Left ventricle myocardium inferior (tissue), 1 donor: Measurements from ENCODE around the gene RNF17. TPM values are rescaled to one million over a fixed set of nuclear protein-coding genes. Genes with fewer than 3 reads are reported as not detected.
"Not testable (repeated sequence)": the region's sequence is repeated elsewhere in the genome, so short reads cannot be mapped to it uniquely, and the experiment has no call there.

ENCODE experiments used
- DNase-seq: peaks from one replicate; pipeline ENCODE4 v3.0.0-alpha.2; 2020
- H3K27ac ChIP-seq: fragments of 200-600 bp; replicated peaks from 2 replicates; pipeline ENCODE4 v1.8.0; 2021
- H3K27me3 ChIP-seq: fragments of 200-600 bp; 2 replicates; pipeline ENCODE4 v1.8.0; 2021; ENCODE audit warnings: low read depth
- H3K36me3 ChIP-seq: fragments of 200-600 bp; 2 replicates; pipeline ENCODE4 v1.8.0; 2021
- H3K4me1 ChIP-seq: fragments of 200-600 bp; 2 replicates; pipeline ENCODE4 v1.8.0; 2021
- H3K4me3 ChIP-seq: fragments of 200-600 bp; 2 replicates; pipeline ENCODE4 v1.8.0; 2021; ENCODE audit warnings: mild to moderate bottlenecking, moderate library complexity
- H3K9me3 ChIP-seq: fragments of 200-600 bp; replicated peaks from 2 replicates; pipeline ENCODE4 v1.8.0; 2021
- intact Hi-C: fragments of 100-400 bp; cut with micrococcal nuclease; formaldehyde crosslinking; loops from one replicate; pipeline ENCODE4 v1.11.0; 2022
- total RNA-seq: library from RNA; stranded (reverse); fragmentation: NEBNext Ultra II Directional; extraction: Animal tissue kit (Norgen Biotek cat#: 25700); gene quantifications from one replicate; pipeline ENCODE4 v1.2.1, GENCODE V29; 2021
- TF ChIP-seq, protein P1 (sequence below): fragments of 200-600 bp; IDR thresholded peaks from 2 replicates; pipeline ENCODE4 v1.8.0; 2021; ENCODE audit warnings: antibody characterized with exemption, mild to moderate bottlenecking, borderline replicate concordance
- donor health status: DM: no; HTN: yes; CAD: no; lungs with severe emphysema.

RNF17 gene
- total RNA-seq, 1 donor from 2014 or later = not detected

DNA sequence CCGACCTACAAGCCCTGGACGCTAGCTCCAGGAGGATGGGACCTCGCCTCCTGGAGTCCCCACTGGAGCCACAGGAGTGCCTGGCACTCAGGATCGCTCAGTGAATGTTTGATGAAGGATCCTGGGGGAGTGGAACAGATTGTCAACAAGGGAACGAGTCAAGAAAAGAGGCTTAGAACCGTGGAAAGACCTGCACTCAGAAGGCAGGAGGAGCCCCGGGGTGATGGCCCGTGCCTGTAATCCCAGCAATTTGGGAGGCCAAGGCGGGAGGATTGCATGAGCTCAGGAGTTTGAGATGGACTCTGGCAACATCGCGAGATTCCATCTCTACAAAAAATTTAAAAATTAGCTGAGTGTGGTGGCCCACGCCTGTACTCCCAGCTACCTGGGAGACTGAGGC lies 44.8 kb upstream of the RNF17 start:
- Histone ChIP-seq H3K36me3 (no peaks in the 10 kb centered on the region), H3K4me1 (peaks cover 12% of the 10 kb centered on the region), H3K27ac (no peak overlapping the region), H3K9me3 (no peaks in the 10 kb centered on the region), H3K27me3 (peaks cover 7% of the 10 kb centered on the region), H3K4me3 (no peak overlapping the region)
- DNase-seq = no peak
- TF ChIP-seq, protein P1, sequence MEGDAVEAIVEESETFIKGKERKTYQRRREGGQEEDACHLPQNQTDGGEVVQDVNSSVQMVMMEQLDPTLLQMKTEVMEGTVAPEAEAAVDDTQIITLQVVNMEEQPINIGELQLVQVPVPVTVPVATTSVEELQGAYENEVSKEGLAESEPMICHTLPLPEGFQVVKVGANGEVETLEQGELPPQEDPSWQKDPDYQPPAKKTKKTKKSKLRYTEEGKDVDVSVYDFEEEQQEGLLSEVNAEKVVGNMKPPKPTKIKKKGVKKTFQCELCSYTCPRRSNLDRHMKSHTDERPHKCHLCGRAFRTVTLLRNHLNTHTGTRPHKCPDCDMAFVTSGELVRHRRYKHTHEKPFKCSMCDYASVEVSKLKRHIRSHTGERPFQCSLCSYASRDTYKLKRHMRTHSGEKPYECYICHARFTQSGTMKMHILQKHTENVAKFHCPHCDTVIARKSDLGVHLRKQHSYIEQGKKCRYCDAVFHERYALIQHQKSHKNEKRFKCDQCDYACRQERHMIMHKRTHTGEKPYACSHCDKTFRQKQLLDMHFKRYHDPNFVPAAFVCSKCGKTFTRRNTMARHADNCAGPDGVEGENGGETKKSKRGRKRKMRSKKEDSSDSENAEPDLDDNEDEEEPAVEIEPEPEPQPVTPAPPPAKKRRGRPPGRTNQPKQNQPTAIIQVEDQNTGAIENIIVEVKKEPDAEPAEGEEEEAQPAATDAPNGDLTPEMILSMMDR = no peak
- intact Hi-C loops = no loop called here

DNA sequence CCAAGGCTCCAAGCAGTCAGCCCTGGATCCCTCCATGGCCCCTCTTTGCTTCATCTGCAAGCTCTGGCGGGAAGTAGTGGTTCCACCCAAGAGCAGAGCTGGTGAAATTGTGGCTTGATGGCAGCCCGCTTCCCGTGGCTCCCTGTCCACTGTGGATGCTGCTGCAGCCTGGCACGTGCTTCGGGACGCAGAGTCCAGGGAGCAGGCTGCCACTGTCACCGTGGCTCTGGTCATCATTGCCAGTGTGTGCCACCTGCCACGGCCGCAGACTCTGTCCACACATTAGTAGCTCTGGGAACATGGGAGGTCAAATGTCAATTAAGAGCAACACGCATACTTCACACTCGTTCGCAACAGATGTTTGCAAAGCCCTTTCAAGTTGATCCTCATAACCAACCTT lies 40.8 kb upstream of the RNF17 start:
- H3K4me1 ChIP-seq = peaks cover 5% of the 10 kb centered on the region
- no peaks in the 10 kb centered on the region for H3K9me3 ChIP-seq
- peaks cover 5% of the 10 kb centered on the region for H3K27me3 ChIP-seq
- no peak overlapping the region for H3K27ac ChIP-seq
- no peaks in the 10 kb centered on the region for H3K36me3 ChIP-seq
- intact Hi-C loops = no loop called here
- TF ChIP-seq, protein P1 = no peak
- DNase-seq = no peak
- H3K4me3 ChIP-seq = no peak overlapping the region

DNA sequence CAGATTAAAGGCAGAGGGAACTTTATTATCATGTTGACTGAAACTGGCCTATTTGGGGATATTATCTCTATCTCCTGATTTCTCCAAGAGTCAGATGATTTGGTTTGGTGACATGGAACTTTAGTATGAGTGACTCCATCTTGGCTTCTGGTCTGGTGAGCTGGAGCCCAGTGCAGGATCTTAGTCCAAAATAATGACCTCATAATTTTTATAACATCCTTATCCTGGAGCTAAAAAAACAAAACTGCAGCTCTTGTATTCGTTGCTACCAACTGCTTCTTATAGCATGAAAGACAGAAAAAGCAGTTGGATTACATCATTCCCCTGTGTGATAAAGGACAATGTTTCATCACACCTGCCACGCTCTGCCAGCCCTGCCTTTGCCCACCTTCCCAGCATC lies 39.3 kb upstream of the RNF17 start:
- H3K27ac ChIP-seq = no peak overlapping the region
- no peaks in the 10 kb centered on the region for H3K4me1 ChIP-seq
- no peaks in the 10 kb centered on the region for H3K9me3 ChIP-seq
- H3K4me3 ChIP-seq = no peak overlapping the region
- intact Hi-C loops = no loop called here
- peaks cover 5% of the 10 kb centered on the region for H3K27me3 ChIP-seq
- no peaks in the 10 kb centered on the region for H3K36me3 ChIP-seq
- TF ChIP-seq, protein P1 = no peak
- DNase-seq = no peak

DNA sequence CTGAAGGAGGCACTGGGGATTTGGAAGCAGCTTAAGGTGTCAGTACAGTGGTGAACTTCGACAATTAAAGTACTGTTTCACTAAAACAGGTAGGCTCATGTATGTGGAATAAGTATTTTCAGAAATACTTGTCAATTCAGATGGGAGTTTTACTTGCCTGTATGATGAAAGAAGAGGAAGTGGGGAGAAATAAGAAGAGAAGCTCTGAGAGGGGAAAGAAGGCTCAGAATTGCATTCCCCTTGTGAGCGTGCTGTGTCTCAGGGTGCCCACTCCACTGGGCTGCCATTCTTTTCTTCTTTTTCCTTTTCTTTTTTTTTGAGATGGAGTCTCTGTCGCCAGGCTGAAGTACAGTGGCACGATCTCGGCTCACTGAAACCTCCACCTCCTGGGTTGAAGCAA lies 38.6 kb upstream of the RNF17 start:
- Histone ChIP-seq H3K4me1 (no peaks in the 10 kb centered on the region), H3K36me3 (no peaks in the 10 kb centered on the region), H3K9me3 (no peaks in the 10 kb centered on the region), H3K4me3 (no peak overlapping the region), H3K27ac (no peak overlapping the region), H3K27me3 (peaks cover 5% of the 10 kb centered on the region)
- intact Hi-C loops = no loop called here
- DNase-seq = no peak
- TF ChIP-seq, protein P1 = no peak

DNA sequence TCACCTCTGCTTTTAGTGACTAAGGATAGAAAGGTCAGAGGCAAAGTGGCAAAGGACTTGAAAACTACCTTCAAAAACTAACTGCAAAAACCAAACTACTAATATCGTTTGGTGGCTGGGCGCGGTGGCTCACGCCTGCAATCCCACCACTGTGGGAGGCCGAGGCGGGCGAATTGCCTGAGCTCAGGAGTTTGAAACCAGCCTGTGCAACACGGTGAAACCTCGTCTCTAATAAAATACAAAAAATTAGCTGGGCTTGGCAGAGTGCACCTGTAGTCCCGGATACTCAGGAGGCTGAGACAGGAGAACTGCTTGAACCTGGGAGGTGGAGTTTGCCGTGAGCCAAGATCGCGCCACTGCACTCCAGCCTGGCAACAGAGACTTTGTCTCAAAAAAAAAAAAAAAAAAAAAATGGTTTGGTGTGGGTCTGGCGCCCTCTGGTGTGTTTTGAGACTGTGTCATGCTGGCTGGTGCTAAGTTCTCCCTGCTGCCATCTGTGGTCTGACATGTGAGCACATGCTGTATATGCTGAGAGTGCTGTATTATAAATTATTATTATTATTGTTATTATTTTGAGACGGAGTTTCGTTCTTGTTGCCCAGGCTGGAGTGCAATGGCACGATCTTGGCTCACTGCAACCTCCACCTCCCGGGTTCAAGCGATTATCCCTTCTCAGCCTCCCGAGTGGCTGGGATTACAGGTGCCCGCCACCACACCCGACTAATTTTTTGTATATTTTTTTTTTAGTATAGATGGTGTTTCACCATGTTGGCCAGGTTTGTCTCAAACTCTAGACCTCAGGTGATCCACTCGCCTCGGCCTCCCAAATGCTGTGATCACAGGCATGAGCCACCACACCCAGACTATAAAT lies 36.0 kb upstream of the RNF17 start:
- Histone ChIP-seq H3K36me3 (no peaks in the 10 kb centered on the region), H3K4me1 (no peaks in the 10 kb centered on the region), H3K4me3 (no peak overlapping the region), H3K27ac (no peak overlapping the region), H3K27me3 (peaks cover 5% of the 10 kb centered on the region), H3K9me3 (peaks cover 14% of the 10 kb centered on the region)
- TF ChIP-seq, protein P1 = peak; percentile 82
- intact Hi-C loops = no loop called here
- DNase-seq = no peak

DNA sequence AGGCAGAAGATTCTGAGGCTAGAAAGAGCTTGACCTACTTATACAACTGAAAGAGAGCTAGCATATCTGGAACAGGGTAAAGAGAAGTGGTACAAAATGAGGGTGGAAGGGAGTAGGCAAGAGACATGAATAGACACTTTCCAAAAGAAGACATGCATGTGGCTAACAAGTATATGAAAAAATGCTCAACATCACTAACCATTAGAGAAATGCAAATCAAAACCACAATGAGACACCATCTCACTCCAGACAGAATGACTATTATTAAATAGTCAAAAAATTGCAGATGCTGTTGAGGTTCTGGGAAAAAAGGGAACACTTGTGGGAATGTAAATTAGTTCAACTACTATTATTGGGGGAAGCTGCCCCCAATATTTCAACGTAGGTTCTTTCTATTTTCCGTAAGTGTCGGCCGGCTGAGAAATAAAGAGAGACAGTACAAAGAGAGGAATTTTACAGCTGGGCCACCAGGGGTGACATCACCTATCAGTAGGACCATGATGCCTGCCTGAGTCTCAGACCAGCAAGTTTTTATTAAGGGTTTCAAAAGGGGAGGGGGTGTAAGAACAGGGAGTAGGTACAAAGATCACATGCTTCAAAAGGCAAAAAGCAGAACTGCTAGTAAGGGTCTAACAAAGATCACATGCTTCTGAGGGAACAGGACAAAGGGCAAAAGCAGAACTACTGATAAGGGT lies 32.9 kb upstream of the RNF17 start:
- H3K36me3 ChIP-seq, H3K27me3 ChIP-seq, DNase-seq, H3K4me1 ChIP-seq, H3K27ac ChIP-seq, intact Hi-C loops, H3K4me3 ChIP-seq: not testable (repeated sequence)
- H3K9me3 ChIP-seq = peaks cover 14% of the 10 kb centered on the region
